Thyroid gland (tissue), 4 donors: ENCODE data around the gene ANKRD63. TPM values are rescaled to one million over a fixed set of nuclear protein-coding genes. Genes with fewer than 3 reads are reported as not detected.
A peak's percentile ranks its signal among the peaks of the same experiment; 100 is the strongest.

ENCODE experiments used
- DNase-seq, 2 donors: peaks; one replicate each; pipeline ENCODE4 v3.0.0-alpha.2; 2019
- H3K27ac ChIP-seq, 3 donors: fragments of 200-600 bp; sonication (generic); 1 replicate in 2 of 3; 2 replicates in 1 of 3; pipeline ENCODE4 v1.5.1; 2016 to 2019; ENCODE audit warnings: mild to moderate bottlenecking in 1 of 3, moderate library complexity in 1 of 3
- H3K27me3 ChIP-seq: fragments of 200-600 bp; sonication (generic); one replicate; pipeline ENCODE4 v1.5.1; 2019
- H3K36me3 ChIP-seq, 2 donors: fragments of 200-600 bp; sonication (generic); one replicate each; pipeline ENCODE4 v1.5.1; 2016 to 2019
- H3K4me1 ChIP-seq, 2 donors: fragments of 200-600 bp; sonication (generic); one replicate each; pipeline ENCODE4 v1.5.1; 2017 to 2019
- H3K4me3 ChIP-seq, 3 donors: fragments of 200-600 bp; sonication (generic); replicated peaks in 1 of 3; 1 replicate in 2 of 3; 2 replicates in 1 of 3; pipeline ENCODE4 v1.5.1; 2016; ENCODE audit warnings: mild to moderate bottlenecking in 1 of 3
- H3K9me3 ChIP-seq: fragments of 200-600 bp; sonication (generic); one replicate; pipeline ENCODE4 v1.5.1; 2017
- CTCF ChIP-seq, 6 experiments: fragments of 200-600 bp in 3 of 6; fragments of 450-650 bp in 3 of 6; sonication (generic) in 3 of 6; IDR thresholded peaks; one replicate each; pipeline ENCODE4 v1.5.1; 2016 to 2019; ENCODE audit warnings: antibody characterized with exemption in 6 of 6, mild to moderate bottlenecking in 2 of 6, inconsistent platforms in 1 of 6, moderate library complexity in 1 of 6
- POLR2A ChIP-seq, 2 donors: fragments of 450-650 bp; IDR thresholded peaks; one replicate each; pipeline ENCODE4 v1.6.1; 2017; ENCODE audit warnings: antibody characterized with exemption in 2 of 2, mild to moderate bottlenecking in 2 of 2, moderate library complexity in 1 of 2
- WGBS, 2 donors: methylation state at CpG; one replicate each; pipeline ENCODE4 v1.1.5; 2017; 5-methylcytosine and 5-hydroxymethylcytosine counted together
- intact Hi-C: fragments of 100-400 bp; cut with DNase I; formaldehyde crosslinking; loops from one replicate; pipeline ENCODE4 v1.15.1; 2023
- total RNA-seq, 4 donors: library from RNA; depleted of rRNA; stranded (reverse); fragments of >200 nt; gene quantifications; one replicate each; pipeline ENCODE4 v1.2.3, GENCODE V29; 2016

ANKRD63 gene
- total RNA-seq, 4 donors from 2014 or later, result 2.1 TPM; not detected in 3

DNA sequence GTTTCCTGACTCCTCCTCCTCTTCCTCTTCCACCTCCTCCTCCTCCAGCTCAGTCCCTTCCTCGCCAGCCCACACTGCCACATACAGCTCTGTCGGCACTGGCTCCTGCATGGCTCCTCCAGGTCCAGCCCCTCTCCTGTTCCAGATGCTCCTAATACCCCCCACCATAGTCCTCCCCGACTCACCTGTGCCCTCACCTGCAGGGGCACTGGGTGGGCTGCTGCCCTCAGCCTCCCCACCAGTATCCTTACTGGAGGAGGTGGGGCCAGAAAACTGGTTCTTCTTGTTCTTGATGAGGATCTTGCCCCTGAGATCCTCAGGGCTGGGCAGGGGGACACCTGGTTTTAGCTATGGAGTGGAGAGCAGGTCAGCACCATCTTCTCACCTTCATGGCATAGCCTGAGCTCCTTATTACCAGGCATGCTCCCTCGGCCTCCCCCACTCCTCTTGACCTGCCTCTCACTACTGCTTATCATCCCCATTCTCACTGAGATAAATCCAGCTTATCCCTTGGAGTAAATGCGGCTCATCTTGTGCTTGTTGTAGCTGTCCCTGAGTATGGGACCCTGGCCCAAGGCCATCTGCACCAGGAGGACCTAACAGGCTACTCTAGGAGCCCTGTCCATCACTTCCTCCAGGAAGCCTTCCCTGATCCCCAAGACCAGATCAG, 13.8 kb upstream of the ANKRD63 start:
- 63 to 75% methylated on average over 5 of the region's 5 CpGs for WGBS, 2 donors

GRCh38 chr15:40295877-40296560, 13.2 kb upstream of the ANKRD63 start:
- Histone ChIP-seq H3K27me3 (no peaks in the 10 kb centered on the region), H3K4me3 (no peak overlapping the region), H3K4me1 (peaks cover 16 to 22% of the 10 kb centered on the region in 2 donors), H3K36me3 (no peaks in the 10 kb centered on the region), H3K27ac (no peak overlapping the region), H3K9me3 (no peaks in the 10 kb centered on the region)
- no peak for TF ChIP-seq POLR2A (IDR thresholded peaks at IDR 0.05)
- TF ChIP-seq CTCF (IDR thresholded peaks at IDR 0.05), result no peak
- intact Hi-C loops, result no loop called here
- peak; percentile 77 to 80 for DNase-seq
- WGBS, 2 donors, result 44 to 47% methylated on average over 9 to 10 of the region's 12 CpGs

More for the DNA sequence above, 13.8 kb upstream of the ANKRD63 start:
- intact Hi-C loops, result no loop called here
- Histone ChIP-seq H3K4me1 (peaks cover 11 to 16% of the 10 kb centered on the region in 2 donors), H3K9me3 (no peaks in the 10 kb centered on the region), H3K36me3 (no peaks in the 10 kb centered on the region), H3K27ac (no peak overlapping the region), H3K27me3 (no peaks in the 10 kb centered on the region), H3K4me3 (no peak overlapping the region)
- DNase-seq, result no peak
- TF ChIP-seq POLR2A (IDR thresholded peaks at IDR 0.05), result no peak

DNA sequence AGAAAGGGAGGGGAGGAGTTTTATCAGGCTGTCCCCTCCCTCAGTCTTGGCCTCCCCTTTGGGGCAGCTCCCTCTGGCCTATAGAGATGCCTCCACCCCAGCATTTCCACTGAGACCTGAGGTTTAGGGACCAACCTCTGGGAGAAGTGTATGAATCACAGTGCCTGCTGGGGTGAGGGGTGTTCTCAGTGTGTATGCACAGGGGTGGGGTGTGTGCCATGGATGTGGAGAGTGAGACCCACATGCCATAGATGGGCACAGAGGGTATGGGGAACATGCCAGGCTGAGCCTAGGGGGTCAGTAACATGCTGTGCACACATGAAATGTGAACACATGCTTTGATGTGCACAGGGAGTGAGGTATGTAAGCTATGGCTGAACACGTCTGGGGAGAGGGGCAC, 12.4 kb upstream of the ANKRD63 start:
- 88 to 100% methylated on average over 1 of the region's 1 CpG for WGBS, 2 donors
- DNase-seq, result no peak
- Histone ChIP-seq H3K4me3 (no peak overlapping the region), H3K9me3 (no peaks in the 10 kb centered on the region), H3K4me1 (peaks cover 19 to 29% of the 10 kb centered on the region in 2 donors), H3K27me3 (no peaks in the 10 kb centered on the region), H3K36me3 (no peaks in the 10 kb centered on the region), H3K27ac (no peak overlapping the region)
- no peak for TF ChIP-seq POLR2A (IDR thresholded peaks at IDR 0.05)
- intact Hi-C loops, result no loop called here

- DNase-seq, result no peak
- no peak overlapping the region for H3K27ac ChIP-seq
- intact Hi-C loops, result no loop called here
- H3K9me3 ChIP-seq, result no peaks in the 10 kb centered on the region
- peaks cover 19 to 31% of the 10 kb centered on the region in 2 donors for H3K4me1 ChIP-seq
- 77 to 85% methylated on average over 10 to 11 of the region's 20 CpGs for WGBS, 2 donors
- TF ChIP-seq POLR2A (IDR thresholded peaks at IDR 0.05), result no peak
- TF ChIP-seq CTCF (IDR thresholded peaks at IDR 0.05), result no peak
- no peaks in the 10 kb centered on the region for H3K36me3 ChIP-seq
- no peak overlapping the region for H3K4me3 ChIP-seq
- H3K27me3 ChIP-seq, result no peaks in the 10 kb centered on the region
These were observed 11.3 kb upstream of the ANKRD63 start for GRCh38 chr15:40293905-40294895.

- no peak for TF ChIP-seq POLR2A (IDR thresholded peaks at IDR 0.05)
- TF ChIP-seq CTCF (IDR thresholded peaks at IDR 0.05), result no peak
- Histone ChIP-seq H3K27ac (no peak overlapping the region), H3K36me3 (no peaks in the 10 kb centered on the region), H3K27me3 (no peaks in the 10 kb centered on the region), H3K4me1 (peaks cover 19 to 34% of the 10 kb centered on the region in 2 donors), H3K4me3 (no peak overlapping the region), H3K9me3 (no peaks in the 10 kb centered on the region)
- intact Hi-C loops, result no loop called here
- no peak for DNase-seq
These were observed 10.1 kb upstream of the ANKRD63 start for GRCh38 chr15:40293006-40293405.
